ENCODE results near the gene DNAJC21.
A peak's percentile ranks its signal among the peaks of the same experiment; 100 is the strongest.

The DNAJC21 gene

DNA sequence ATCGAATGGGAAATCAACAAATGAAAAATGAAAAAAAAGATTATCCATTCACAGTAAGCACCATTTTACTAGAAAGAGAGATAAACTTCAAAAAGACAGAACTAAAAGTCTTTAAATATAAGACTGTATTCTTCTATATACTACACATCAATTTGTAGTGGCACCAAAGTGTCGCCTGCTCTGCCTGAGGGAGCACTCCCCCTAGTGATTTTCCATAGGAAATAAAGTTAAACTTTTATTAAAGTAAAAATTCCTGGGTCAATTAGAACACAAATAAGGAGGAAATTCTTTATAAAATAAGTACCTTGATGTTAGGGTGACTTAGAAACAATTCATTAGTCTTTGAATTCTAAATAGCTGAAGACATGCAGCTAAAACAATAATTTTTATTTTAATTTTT lies 23.8 kb upstream of the DNAJC21 start:
- no peak overlapping the region for H3K4me3 ChIP-seq (ENCODE audit: low read depth, low read length)
- TF ChIP-seq, protein P1, sequence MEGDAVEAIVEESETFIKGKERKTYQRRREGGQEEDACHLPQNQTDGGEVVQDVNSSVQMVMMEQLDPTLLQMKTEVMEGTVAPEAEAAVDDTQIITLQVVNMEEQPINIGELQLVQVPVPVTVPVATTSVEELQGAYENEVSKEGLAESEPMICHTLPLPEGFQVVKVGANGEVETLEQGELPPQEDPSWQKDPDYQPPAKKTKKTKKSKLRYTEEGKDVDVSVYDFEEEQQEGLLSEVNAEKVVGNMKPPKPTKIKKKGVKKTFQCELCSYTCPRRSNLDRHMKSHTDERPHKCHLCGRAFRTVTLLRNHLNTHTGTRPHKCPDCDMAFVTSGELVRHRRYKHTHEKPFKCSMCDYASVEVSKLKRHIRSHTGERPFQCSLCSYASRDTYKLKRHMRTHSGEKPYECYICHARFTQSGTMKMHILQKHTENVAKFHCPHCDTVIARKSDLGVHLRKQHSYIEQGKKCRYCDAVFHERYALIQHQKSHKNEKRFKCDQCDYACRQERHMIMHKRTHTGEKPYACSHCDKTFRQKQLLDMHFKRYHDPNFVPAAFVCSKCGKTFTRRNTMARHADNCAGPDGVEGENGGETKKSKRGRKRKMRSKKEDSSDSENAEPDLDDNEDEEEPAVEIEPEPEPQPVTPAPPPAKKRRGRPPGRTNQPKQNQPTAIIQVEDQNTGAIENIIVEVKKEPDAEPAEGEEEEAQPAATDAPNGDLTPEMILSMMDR (conservative IDR thresholded peaks at IDR 0.05; ENCODE audit: low read depth, low read length): peak; percentile 69
- DNase-seq (ENCODE audit: low read depth): peak; percentile 51

DNA sequence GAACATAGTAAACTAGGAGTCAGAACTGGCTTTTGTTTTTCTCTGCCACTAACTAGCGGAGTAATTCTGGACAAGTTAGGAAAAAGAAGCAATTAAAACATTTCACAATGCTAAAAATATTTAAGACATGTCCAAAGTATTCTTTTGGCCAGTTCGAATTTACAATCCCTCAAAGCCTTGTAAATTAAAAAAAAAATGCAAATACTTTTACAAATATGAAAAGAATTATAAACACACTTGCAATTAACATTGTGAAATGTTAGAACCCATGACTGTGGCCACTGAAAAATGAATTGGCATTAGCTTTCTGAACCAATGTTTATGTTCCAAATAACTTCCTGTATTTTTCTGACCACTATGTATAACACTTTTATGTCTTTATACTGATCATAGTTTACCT lies 16.3 kb upstream of the DNAJC21 start:
- TF ChIP-seq, protein P1 (conservative IDR thresholded peaks at IDR 0.05; ENCODE audit: low read depth, low read length): no peak
- H3K4me3 ChIP-seq (ENCODE audit: low read depth, low read length): no peak overlapping the region
- peak; percentile 64 for DNase-seq (ENCODE audit: low read depth)

DNA sequence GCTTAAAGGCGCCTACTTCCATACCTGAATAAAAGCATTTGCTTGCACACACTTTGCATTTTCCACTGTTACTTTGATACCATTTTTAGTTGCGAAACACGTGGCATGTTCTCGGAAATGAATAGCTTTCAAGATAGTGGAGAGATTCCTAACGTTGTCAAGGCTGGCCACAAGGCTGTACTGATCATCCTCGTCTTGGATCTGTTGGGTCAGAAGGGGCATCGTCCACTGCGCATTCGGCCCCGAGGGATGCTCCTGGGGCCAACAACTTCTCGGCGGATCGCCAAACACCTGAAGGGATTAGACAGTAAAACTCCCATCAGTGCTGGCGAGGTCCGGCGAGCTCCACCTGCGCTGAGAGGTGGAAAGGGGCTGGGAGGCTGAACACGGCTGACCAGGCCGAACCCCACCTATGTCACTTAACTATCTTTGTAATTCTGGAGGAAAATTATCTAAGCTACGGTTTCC lies 14.7 kb upstream of the DNAJC21 start:
- H3K4me3 ChIP-seq (ENCODE audit: low read depth, low read length): peak overlapping the region; percentile 96
- DNase-seq (ENCODE audit: low read depth): peak; percentile 58
- TF ChIP-seq, protein P1 (conservative IDR thresholded peaks at IDR 0.05; ENCODE audit: low read depth, low read length): no peak

DNA sequence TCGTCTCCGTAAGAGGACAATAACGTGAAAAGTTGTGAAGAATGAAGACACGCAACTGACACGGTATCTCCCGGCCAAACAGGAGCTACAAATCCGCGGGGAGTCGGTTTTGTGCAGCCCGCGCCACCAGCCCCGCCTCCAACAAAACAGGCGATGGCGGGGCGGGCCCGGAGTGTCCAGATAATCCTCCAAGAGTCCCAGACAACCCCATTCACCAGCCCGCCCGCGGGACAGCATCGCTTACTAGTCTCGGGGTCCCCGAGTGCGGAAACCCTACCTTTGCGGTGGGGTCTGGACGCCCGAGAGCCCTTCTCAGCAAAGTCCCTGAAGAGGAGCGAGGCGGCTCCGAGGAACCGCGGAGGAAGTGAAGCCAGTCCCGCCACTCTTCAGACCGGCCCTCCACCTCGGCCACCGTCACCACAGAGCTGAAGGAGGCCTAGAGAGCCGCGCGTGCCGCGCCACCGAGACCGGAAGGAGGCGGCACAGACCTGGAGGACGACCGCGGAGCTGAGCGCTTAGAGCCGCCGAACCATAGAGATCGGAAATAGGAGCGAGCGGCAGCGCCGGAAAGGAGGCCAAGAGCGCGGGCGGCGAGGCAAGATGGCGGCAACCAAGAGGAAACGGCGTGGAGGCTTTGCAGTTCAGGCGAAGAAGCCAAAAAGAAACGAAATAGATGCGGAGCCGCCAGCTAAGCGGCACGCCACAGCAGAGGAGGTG lies 14.1 kb upstream of the DNAJC21 start, which contains the start of the genes BRIX1 and RAD1:
Gene BRIX1, plus strand, starts transcription at position 573 of the 717 bp plus-strand sequence. Its CDS starts 28 bp downstream, at position 601.
Gene RAD1, minus strand, starts transcription at position 366 of the 717 bp plus-strand sequence. CDS start 612 bp downstream, outside the sequence.
- TF ChIP-seq, protein P1 (conservative IDR thresholded peaks at IDR 0.05; ENCODE audit: low read depth, low read length): peak; percentile 29
- peak; percentile 98 for DNase-seq (ENCODE audit: low read depth)
- H3K4me3 ChIP-seq (ENCODE audit: low read depth, low read length): peak within 1 kb of the TSS; percentile 96

DNA sequence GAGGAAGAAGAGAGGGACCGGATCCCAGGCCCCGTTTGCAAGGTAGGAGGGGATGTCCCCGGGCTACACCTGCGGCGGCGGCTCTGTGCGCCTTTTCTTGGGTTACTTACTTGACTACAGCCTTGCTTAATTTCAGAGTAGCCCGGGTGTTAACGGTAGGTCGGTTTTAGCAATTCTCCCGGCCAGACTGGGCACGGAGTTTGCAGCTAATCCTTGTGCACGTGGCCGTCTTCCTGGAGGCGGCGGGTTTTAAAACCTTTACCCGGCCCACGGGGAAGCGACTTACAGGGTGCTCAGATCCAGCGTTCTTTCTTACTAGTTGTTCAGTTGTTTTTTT lies 13.5 kb upstream of the DNAJC21 start:
- H3K4me3 ChIP-seq (ENCODE audit: low read depth, low read length): peak overlapping the region; percentile 96
- DNase-seq (ENCODE audit: low read depth): peak; percentile 7
- TF ChIP-seq, protein P1 (conservative IDR thresholded peaks at IDR 0.05; ENCODE audit: low read depth, low read length): no peak

DNA sequence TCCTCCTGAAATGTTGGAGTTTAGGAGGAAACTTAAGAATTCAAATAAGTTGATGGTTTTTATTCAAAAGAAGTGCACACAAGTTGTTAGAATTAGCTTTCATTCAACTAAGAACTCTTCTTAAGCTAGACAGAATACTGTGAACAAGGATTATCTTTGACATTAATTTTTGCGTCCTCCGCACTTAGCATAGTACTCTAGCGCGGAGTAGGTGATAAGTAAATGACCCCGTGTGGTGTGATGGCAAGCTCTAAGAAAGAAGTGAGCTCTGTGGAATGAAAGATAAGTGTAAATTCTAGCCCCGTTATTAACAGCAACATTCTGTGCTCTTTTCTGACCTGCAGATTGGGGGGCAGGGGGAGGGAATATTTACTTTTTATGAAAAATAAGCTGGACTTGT lies 12.8 kb upstream of the DNAJC21 start:
- TF ChIP-seq, protein P1 (conservative IDR thresholded peaks at IDR 0.05; ENCODE audit: low read depth, low read length): no peak
- peak overlapping the region; percentile 96 for H3K4me3 ChIP-seq (ENCODE audit: low read depth, low read length)
- no peak for DNase-seq (ENCODE audit: low read depth)

DNA sequence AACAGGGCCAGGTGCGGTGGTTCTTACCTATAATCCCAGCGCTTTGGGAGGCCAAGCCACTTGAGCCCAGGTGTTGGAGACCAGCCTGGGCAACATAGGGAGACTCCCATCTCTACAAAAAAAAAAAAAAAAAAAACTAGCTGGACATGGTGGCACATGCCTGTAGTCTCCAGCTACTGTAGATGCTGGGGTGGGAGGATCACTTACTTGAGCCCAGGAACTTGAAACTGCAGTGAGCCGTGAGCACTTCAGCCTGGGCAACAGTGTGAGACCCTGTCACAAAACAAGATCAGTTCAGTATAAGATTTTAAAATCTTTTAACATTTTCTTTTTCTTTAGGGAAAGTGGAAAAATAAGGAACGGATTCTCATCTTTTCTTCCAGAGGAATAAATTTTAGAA lies 11.3 kb upstream of the DNAJC21 start:
- TF ChIP-seq, protein P1 (conservative IDR thresholded peaks at IDR 0.05; ENCODE audit: low read depth, low read length): no peak
- DNase-seq (ENCODE audit: low read depth): no peak
- no peak overlapping the region for H3K4me3 ChIP-seq (ENCODE audit: low read depth, low read length)

Data from choroid plexus epithelial cell (primary cell).